ENCODE measurements around the gene NECAB3. TPM values are rescaled to one million over a fixed set of nuclear protein-coding genes. Genes with fewer than 3 reads are reported as not detected.

Gene NECAB3
- total and polyA plus RNA-seq, 9 donors: 9.2 to 166 (median 96.5) TPM

DNA sequence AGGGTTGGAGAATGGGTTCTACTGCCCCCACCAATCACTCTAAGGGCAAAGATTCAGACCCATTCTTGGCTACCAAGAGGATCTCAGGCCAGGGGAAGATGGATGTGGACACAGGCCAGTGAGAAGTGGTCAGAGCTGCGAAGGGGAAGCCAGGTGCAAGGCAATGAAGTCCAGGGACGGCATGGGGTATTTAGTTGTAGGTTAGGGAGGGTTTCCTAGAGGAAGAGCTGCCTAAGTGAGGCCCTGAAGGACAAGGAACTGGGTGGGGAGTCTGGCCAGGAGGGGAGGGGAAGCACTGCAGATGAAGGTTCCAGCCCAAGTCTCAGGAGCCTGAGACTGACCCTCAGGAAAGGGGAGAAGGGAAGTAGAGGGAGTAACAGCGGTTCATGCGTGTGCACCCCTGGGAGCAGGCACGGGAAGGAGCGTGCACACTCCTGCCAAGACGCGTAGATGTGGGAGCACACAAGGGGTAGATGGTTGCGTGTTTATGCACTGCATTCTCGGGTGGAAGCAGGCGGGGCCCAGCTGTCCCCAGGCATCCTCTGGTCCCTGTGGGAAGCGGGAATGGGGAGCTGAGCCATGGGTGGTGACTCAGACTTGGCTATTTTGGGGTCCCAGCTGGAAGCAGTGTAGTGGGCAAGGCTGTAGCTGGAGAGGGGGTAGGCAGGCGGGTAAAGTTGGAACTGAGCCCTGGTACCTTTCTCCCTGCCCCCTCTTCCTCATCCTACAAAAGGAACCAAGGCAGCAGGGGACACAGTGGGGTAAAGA, 4.2 kb downstream of the NECAB3 start:
- Histone ChIP-seq H3K4me1 (ENCODE audit: insufficient read depth) (peaks cover 16% of the 10 kb centered on the region), H3K9me3 (no peaks in the 10 kb centered on the region), H3K36me3 (no peaks in the 10 kb centered on the region), H3K27ac (no peak overlapping the region), H3K27me3 (no peaks in the 10 kb centered on the region), H3K4me3 (no peak overlapping the region)
- 80 to 83% (median 80%) methylated on average over 13 of the region's 13 CpGs for WGBS, 3 donors
- intact Hi-C loops (cut with DNase I): loop anchor here in 2 of 4 donors (5.0 to 10.0 kb wide), 3 partner anchors 62 to 145 kb away; partner anchors contain the start of genes ZNF341 (in 2 of the 2) and CHMP4B (in 1 of the 2)
- peak in 3 of 5 donors; percentile 9 to 38 (median 26) for DNase-seq
- TF ChIP-seq EP300 (IDR thresholded peaks at IDR 0.05) (no peak), POLR2A (IDR thresholded peaks at IDR 0.05) (no peak), CTCF (IDR thresholded peaks at IDR 0.05) (no peak)

DNA sequence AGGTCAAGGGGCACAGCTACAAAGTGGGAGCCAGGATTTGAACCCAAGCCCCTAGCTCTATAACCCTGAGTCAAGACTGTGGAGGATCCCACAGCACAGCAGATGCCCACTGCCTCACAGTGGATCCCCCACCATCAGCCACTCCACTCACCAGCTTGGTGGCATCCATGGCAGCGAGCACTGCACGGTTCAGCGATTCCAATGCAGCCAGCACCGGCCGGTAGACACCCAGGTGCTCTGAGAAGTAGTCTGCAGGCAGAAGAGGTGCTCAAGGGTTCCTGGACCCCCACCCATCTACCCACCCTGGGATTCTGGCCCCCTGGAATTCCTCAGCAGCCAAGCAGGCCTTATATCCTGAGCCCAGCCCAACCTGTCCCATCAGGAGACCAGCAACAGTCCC, 5.0 kb downstream of the NECAB3 start:
- intact Hi-C loops (cut with DNase I): loop anchor here in 2 of 4 donors (5.0 to 10.0 kb wide), 2 partner anchors 63 to 66 kb away; partner anchors contain the start of gene ZNF341 (in 2 of the 2)
- Histone ChIP-seq H3K36me3 (no peaks in the 10 kb centered on the region), H3K9me3 (no peaks in the 10 kb centered on the region), H3K4me3 (no peak overlapping the region), H3K27me3 (no peaks in the 10 kb centered on the region), H3K27ac (no peak overlapping the region), H3K4me1 (ENCODE audit: insufficient read depth) (peaks cover 15% of the 10 kb centered on the region)
- WGBS, 3 donors: 92 to 96% (median 93%) methylated on average over 5 of the region's 5 CpGs
- DNase-seq: no peak
- no peak for TF ChIP-seq CTCF (IDR thresholded peaks at IDR 0.05)
- no peak for TF ChIP-seq EP300 (IDR thresholded peaks at IDR 0.05)
- no peak for TF ChIP-seq POLR2A (IDR thresholded peaks at IDR 0.05)

DNA sequence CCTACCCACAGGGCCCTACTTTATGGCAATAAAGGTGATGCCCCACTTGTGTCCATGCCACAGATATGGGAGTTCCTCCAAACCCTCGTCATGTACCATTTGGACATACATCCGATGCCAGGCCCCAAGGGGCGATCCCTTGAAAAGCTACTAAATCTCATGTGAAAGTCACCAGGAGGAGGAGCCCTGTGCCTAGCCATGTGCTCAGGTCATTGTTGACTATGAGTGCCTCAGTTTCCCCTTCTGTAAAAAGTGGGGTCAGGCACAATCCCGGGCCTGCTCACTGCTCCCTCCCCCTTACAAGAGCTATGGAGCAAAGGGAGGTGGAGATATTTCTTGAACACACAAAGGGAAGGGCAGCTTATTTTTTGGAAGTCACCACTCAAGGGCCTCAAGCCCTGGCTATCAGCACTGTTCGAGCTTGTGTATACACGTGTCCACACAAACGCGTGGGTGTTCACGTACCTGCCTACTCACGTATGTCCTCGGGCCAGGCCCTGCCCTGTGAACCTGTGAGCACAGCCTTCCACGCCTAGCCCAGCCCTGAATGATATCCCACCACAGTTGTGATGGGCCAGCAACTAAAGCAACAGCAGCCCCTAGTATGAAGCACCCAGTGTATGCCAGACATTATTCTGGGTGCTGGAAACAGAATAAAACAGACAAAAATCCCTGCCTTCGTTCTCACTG, 5.6 kb downstream of the NECAB3 start:
- no peak for TF ChIP-seq POLR2A (IDR thresholded peaks at IDR 0.05)
- no peak for TF ChIP-seq EP300 (IDR thresholded peaks at IDR 0.05)
- TF ChIP-seq CTCF (IDR thresholded peaks at IDR 0.05): no peak
- Histone ChIP-seq H3K9me3 (no peaks in the 10 kb centered on the region), H3K27me3 (no peaks in the 10 kb centered on the region), H3K27ac (no peak overlapping the region), H3K4me1 (ENCODE audit: insufficient read depth) (peaks cover 18% of the 10 kb centered on the region), H3K4me3 (no peak overlapping the region), H3K36me3 (no peaks in the 10 kb centered on the region)
- 79 to 82% (median 79%) methylated on average over 13 of the region's 13 CpGs for WGBS, 3 donors
- DNase-seq: peak in 2 of 5 donors; percentile 30 to 52
- intact Hi-C loops (cut with DNase I): loop anchor here in 2 of 4 donors (5.0 to 10.0 kb wide), 2 partner anchors 64 to 66 kb away; partner anchors contain the start of gene ZNF341 (in 2 of the 2)

DNA sequence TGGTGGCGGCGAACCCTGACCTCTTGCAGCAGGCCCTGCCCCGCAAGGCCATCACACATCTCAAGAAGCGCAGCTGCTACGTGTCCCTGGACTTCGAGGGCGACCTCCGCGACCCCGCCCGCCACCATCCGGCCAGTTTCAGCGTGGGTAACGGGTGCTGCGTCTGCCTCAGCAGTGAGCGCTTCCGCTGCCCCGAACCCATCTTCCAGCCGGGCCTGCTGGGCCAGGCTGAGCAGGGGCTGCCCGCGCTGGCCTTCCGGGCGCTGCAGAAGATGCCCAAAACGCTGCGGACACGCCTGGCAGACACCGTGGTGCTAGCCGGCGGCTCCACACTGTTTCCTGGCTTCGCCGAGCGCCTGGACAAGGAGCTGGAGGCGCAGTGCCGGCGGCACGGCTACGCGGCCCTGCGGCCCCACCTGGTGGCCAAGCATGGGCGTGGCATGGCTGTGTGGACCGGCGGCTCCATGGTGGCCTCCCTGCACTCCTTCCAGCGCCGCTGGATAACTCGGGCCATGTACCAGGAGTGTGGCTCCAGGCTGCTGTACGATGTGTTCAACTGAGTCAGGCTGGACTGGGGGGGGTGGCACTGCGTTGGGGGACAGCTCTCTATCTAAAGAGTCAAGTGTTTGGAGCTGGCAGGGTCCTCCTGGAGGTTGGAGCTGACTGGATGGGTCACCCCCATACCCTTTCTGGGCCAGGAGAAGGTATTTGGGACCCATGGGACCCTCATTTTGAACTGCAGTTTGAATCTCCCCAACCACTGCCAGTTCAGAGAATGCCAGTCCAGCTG, 6.4 kb downstream of the NECAB3 start:
- H3K36me3 ChIP-seq: no peaks in the 10 kb centered on the region
- peak overlapping the region; percentile 49 for H3K4me3 ChIP-seq
- DNase-seq: peak; percentile 79 to 89 (median 84)
- 4 to 26% (median 5%) methylated on average over 39 to 47 of the region's 47 CpGs for WGBS, 3 donors
- intact Hi-C loops (cut with DNase I): loop anchor here in 2 of 4 donors (5.0 to 10.0 kb wide), 2 partner anchors 64 to 67 kb away; partner anchors contain the start of gene ZNF341 (in 2 of the 2)
- H3K27ac ChIP-seq: peak overlapping the region; percentile 16 to 94
- TF ChIP-seq CTCF (IDR thresholded peaks at IDR 0.05) (peak; percentile 83 to 95 (median 93)), EP300 (IDR thresholded peaks at IDR 0.05) (no peak)
- H3K9me3 ChIP-seq: no peaks in the 10 kb centered on the region
- H3K27me3 ChIP-seq: no peaks in the 10 kb centered on the region
- H3K4me1 ChIP-seq (ENCODE audit: insufficient read depth): peaks cover 18% of the 10 kb centered on the region

All from ovary (tissue), 9 donors.